K562 (cell line): ENCODE results near the gene CCDC184. TPM values are rescaled to one million over a fixed set of nuclear protein-coding genes. Genes with fewer than 3 reads are reported as not detected.

Experiments used
- DNMT1 ChIP-seq: fragments of 450-650 bp; IDR thresholded peaks from 2 replicates; pipeline ENCODE4 v1.6.1; 2016; ENCODE audit warnings: antibody characterized with exemption, mild to moderate bottlenecking
- ETV6 ChIP-seq, 3 experiments: fragments of 150-350 bp in 1 of 3; sonication (generic) in 1 of 3; formaldehyde crosslinking in 1 of 3; IDR thresholded peaks; 2 replicates each; pipeline versions ENCODE4 v1.6.1 to v1.8.0; 2014 to 2022; ENCODE audit warnings: borderline replicate concordance in 2 of 3, low read depth in 2 of 3, antibody characterized with exemption in 1 of 3, low read length in 1 of 3, mild to moderate bottlenecking in 1 of 3, missing genetic modification reagents in 1 of 3
- HMBOX1 ChIP-seq: sonication (generic); IDR thresholded peaks from 2 replicates; pipeline ENCODE4 v1.6.1; 2016
- MEF2D ChIP-seq: conservative IDR thresholded peaks from 2 replicates; pipeline ENCODE4 v1.6.1; 2016; ENCODE audit warnings: low read depth, missing genetic modification characterization, missing compliant biosample characterization
- MYBL2 ChIP-seq, 2 experiments: fragments of 450-650 bp in 1 of 2; sonication (generic) in 1 of 2; formaldehyde crosslinking in 1 of 2; IDR thresholded peaks; 2 replicates each; pipeline versions ENCODE4 v1.6.1 to v1.8.1; 2017 to 2022; ENCODE audit warnings: borderline replicate concordance in 1 of 2, inconsistent platforms in 1 of 2, low read depth in 1 of 2, mild to moderate bottlenecking in 1 of 2, missing genetic modification reagents in 1 of 2, moderate library complexity in 1 of 2
- PYGO2 ChIP-seq: fragments of 450-650 bp; IDR thresholded peaks from 2 replicates; pipeline ENCODE4 v1.6.1; 2016; ENCODE audit warnings: mild to moderate bottlenecking, missing genetic modification characterization, moderate library complexity, missing compliant biosample characterization
- SNIP1 ChIP-seq: fragments of 450-650 bp; IDR thresholded peaks from 2 replicates; pipeline ENCODE4 v1.7.1; 2017; ENCODE audit warnings: low read depth, mild to moderate bottlenecking
- ZNF121 ChIP-seq: sonication (generic); formaldehyde crosslinking; conservative IDR thresholded peaks from 2 replicates; pipeline ENCODE4 v1.8.0; 2022; ENCODE audit warnings: missing genetic modification reagents
- ZNF263 ChIP-seq: sonication (generic); formaldehyde crosslinking; IDR thresholded peaks from 2 replicates; pipeline ENCODE4 v1.8.0; 2022; ENCODE audit warnings: mild to moderate bottlenecking, missing genetic modification reagents, borderline replicate concordance
- ZNF274 ChIP-seq: IDR thresholded peaks from 2 replicates; pipeline ENCODE4 v1.6.1; 2011; ENCODE audit warnings: low read depth, mild to moderate bottlenecking, low read length, moderate library complexity, borderline replicate concordance
- ZNF695 ChIP-seq: fragments of 450-650 bp; formaldehyde crosslinking; IDR thresholded peaks from 2 replicates; pipeline ENCODE4 v1.4.0; 2020; ENCODE audit warnings: mild to moderate bottlenecking, moderate library complexity
- polyA plus RNA-seq, 8 experiments: library from polyadenylated mRNA; depleted of rRNA in 4 of 8; stranded (reverse) in 5 of 8; unstranded in 3 of 8; fragments of >200 nt; fragmentation: Nextera tagmentation in 2 of 8; fragmentation: Illumina TruSeq in 1 of 8; extraction: Ambion mirVana in 2 of 8; extraction: Trizol in 1 of 8; gene quantifications; 2 replicates each; pipeline versions ENCODE4 v1.2.1 to v1.2.3, GENCODE V29; 2011 to 2014; ENCODE audit warnings: inconsistent platforms in 1 of 8, missing spikeins in 1 of 8
- total RNA-seq, 7 experiments: library from RNA; depleted of rRNA in 6 of 7; stranded (reverse); fragments of >200 nt in 6 of 7; fragmentation: Illumina TruSeq in 2 of 7; extraction: Trizol in 2 of 7; gene quantifications; 2 replicates each; pipeline versions ENCODE4 v1.2.1 to v1.2.3, GENCODE V29; 2011 to 2021; ENCODE audit warnings: low replicate concordance in 1 of 7
- TF ChIP-seq, protein P1 (sequence below): fragments of 250-450 bp; sonication (Bioruptor Pico); IDR thresholded peaks from 2 replicates; pipeline ENCODE4 v1.9.0; 2021; ENCODE audit warnings: mild to moderate bottlenecking, inconsistent platforms
- TF ChIP-seq, protein P2 (sequence below): fragments of 250-450 bp; sonication (Bioruptor Pico); IDR thresholded peaks from 2 replicates; pipeline ENCODE4 v1.8.0; 2021; ENCODE audit warnings: borderline replicate concordance, mild to moderate bottlenecking, moderate library complexity; ENCODE audit not compliant: poor library complexity, severe bottlenecking
- TF ChIP-seq, protein P3 (sequence below): sonication (generic); formaldehyde crosslinking; IDR thresholded peaks from 2 replicates; pipeline ENCODE4 v1.8.0; 2022; ENCODE audit warnings: mild to moderate bottlenecking, missing genetic modification reagents
- TF ChIP-seq, protein P4 (sequence below): fragments of 450-650 bp; IDR thresholded peaks from 2 replicates; pipeline ENCODE4 v1.7.0; 2016; ENCODE audit warnings: borderline replicate concordance

Gene CCDC184
- total and polyA plus RNA-seq, 9 of the 15 experiments (the other 6 are each of a cell fraction or from before 2014, with no cell fraction given), result 0.09 TPM; not detected in 8

- no peak for TF ChIP-seq ETV6 (IDR thresholded peaks at IDR 0.05; ENCODE audit: borderline replicate concordance in 1 of 2, low read depth in 2 of 2, low read length in 1 of 2)
- no peak for TF ChIP-seq ETV6 (CRISPR knock-in tag; IDR thresholded peaks at IDR 0.05; ENCODE audit: borderline replicate concordance)
- no peak for TF ChIP-seq MYBL2 (IDR thresholded peaks at IDR 0.05; ENCODE audit: low read depth)
- TF ChIP-seq MYBL2 (CRISPR knock-in tag; IDR thresholded peaks at IDR 0.05; ENCODE audit: borderline replicate concordance), result no peak
- TF ChIP-seq DNMT1, result no peak
- TF ChIP-seq ZNF274, result no peak
- TF ChIP-seq, protein P1, sequence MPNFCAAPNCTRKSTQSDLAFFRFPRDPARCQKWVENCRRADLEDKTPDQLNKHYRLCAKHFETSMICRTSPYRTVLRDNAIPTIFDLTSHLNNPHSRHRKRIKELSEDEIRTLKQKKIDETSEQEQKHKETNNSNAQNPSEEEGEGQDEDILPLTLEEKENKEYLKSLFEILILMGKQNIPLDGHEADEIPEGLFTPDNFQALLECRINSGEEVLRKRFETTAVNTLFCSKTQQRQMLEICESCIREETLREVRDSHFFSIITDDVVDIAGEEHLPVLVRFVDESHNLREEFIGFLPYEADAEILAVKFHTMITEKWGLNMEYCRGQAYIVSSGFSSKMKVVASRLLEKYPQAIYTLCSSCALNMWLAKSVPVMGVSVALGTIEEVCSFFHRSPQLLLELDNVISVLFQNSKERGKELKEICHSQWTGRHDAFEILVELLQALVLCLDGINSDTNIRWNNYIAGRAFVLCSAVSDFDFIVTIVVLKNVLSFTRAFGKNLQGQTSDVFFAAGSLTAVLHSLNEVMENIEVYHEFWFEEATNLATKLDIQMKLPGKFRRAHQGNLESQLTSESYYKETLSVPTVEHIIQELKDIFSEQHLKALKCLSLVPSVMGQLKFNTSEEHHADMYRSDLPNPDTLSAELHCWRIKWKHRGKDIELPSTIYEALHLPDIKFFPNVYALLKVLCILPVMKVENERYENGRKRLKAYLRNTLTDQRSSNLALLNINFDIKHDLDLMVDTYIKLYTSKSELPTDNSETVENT (CRISPR knock-in tag), result 0 out of 2 replicates have a peak, but pooled peaks have one; percentile 21
- TF ChIP-seq, protein P2, sequence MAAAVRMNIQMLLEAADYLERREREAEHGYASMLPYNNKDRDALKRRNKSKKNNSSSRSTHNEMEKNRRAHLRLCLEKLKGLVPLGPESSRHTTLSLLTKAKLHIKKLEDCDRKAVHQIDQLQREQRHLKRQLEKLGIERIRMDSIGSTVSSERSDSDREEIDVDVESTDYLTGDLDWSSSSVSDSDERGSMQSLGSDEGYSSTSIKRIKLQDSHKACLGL (CRISPR knock-in tag), result no peak
- TF ChIP-seq PYGO2 (tag), result no peak
- no peak for TF ChIP-seq ZNF121 (CRISPR knock-in tag)
- TF ChIP-seq SNIP1, result no peak
- 0 out of 2 replicates have a peak, but pooled peaks have one; percentile 51 for TF ChIP-seq MEF2D
- TF ChIP-seq, protein P3, sequence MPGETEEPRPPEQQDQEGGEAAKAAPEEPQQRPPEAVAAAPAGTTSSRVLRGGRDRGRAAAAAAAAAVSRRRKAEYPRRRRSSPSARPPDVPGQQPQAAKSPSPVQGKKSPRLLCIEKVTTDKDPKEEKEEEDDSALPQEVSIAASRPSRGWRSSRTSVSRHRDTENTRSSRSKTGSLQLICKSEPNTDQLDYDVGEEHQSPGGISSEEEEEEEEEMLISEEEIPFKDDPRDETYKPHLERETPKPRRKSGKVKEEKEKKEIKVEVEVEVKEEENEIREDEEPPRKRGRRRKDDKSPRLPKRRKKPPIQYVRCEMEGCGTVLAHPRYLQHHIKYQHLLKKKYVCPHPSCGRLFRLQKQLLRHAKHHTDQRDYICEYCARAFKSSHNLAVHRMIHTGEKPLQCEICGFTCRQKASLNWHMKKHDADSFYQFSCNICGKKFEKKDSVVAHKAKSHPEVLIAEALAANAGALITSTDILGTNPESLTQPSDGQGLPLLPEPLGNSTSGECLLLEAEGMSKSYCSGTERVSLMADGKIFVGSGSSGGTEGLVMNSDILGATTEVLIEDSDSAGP, result no peak
- TF ChIP-seq ZNF263, result no peak
- peak; percentile 59; the same call in 1 of the 2 replicates for TF ChIP-seq HMBOX1
- TF ChIP-seq ZNF695 (CRISPR knock-in tag), result no peak
- TF ChIP-seq, protein P4, sequence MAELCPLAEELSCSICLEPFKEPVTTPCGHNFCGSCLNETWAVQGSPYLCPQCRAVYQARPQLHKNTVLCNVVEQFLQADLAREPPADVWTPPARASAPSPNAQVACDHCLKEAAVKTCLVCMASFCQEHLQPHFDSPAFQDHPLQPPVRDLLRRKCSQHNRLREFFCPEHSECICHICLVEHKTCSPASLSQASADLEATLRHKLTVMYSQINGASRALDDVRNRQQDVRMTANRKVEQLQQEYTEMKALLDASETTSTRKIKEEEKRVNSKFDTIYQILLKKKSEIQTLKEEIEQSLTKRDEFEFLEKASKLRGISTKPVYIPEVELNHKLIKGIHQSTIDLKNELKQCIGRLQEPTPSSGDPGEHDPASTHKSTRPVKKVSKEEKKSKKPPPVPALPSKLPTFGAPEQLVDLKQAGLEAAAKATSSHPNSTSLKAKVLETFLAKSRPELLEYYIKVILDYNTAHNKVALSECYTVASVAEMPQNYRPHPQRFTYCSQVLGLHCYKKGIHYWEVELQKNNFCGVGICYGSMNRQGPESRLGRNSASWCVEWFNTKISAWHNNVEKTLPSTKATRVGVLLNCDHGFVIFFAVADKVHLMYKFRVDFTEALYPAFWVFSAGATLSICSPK, result no peak
Observed at GRCh38 chr12:48157018-48157888, 26.2 kb upstream of the CCDC184 start, which contains the start of gene ASB8 (continued).
